ENCODE measurements around the gene PRSS21.

DNA sequence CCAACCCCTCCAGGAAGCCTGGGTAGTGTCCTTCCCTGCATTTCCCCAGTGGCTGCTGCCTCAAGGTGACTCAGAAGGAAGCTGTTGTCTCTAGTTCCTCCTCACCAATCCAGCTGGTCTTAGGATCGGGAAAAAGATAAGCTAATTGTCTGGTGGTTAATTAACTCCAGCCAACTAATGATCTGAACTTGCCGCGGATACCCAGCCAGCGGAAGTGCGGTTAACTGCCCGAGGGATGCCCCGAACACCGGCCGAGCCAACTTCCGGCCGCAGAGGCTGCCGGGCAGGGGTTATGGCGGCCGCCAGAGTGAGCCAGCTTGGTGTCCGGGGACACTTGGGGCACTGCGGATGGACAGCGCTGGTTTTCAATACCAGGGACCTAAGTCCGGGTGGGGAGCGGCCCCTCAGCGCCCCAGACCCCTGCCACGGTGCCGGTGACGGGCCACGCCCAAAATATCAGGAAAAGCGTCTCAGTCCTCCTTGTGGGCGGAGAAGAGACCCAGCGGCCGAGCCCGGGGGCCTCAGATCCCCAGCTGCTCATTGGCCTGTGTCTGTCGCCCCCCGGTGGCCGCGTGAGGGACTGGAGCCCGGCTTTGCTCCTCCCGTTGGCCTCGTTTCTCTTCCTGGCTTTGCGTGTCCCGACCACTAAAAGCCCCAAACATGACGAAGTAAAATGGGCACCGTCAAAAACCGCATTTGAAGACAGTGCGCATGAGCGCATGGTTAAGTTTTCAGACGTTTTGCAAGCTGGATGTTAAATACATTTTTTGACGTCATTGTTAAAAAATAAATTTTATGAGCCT, 51.2 kb downstream of the PRSS21 start:
- TF ChIP-seq, protein P1, sequence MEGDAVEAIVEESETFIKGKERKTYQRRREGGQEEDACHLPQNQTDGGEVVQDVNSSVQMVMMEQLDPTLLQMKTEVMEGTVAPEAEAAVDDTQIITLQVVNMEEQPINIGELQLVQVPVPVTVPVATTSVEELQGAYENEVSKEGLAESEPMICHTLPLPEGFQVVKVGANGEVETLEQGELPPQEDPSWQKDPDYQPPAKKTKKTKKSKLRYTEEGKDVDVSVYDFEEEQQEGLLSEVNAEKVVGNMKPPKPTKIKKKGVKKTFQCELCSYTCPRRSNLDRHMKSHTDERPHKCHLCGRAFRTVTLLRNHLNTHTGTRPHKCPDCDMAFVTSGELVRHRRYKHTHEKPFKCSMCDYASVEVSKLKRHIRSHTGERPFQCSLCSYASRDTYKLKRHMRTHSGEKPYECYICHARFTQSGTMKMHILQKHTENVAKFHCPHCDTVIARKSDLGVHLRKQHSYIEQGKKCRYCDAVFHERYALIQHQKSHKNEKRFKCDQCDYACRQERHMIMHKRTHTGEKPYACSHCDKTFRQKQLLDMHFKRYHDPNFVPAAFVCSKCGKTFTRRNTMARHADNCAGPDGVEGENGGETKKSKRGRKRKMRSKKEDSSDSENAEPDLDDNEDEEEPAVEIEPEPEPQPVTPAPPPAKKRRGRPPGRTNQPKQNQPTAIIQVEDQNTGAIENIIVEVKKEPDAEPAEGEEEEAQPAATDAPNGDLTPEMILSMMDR (IDR thresholded peaks at IDR 0.05): peak; percentile 92 to 99 (median 97)
- TF ChIP-seq POLR2A (IDR thresholded peaks at IDR 0.05) (peak in 1 of 2 donors; percentile 36), EP300 (IDR thresholded peaks at IDR 0.05) (peak; percentile 41 to 87)

All from tibial nerve (tissue), 4 donors.